Esophagus squamous epithelium (tissue), 5 donors: ENCODE results near the gene ZNF669. TPM values are rescaled to one million over a fixed set of nuclear protein-coding genes. Genes with fewer than 3 reads are reported as not detected.
A peak's percentile ranks its signal among the peaks of the same experiment; 100 is the strongest.

ENCODE experiments used
- DNase-seq: peaks from one replicate; lab custom pipeline; 2025; lab: John Stamatoyannopoulos, UW
- H3K27ac ChIP-seq, 4 donors: fragments of 200-600 bp; sonication (generic); one replicate each; pipeline ENCODE4 v1.5.1; 2016 to 2019; ENCODE audit warnings: mild to moderate bottlenecking in 1 of 4
- H3K27me3 ChIP-seq, 4 donors: fragments of 200-600 bp; sonication (generic); 1 replicate in 3 of 4; 2 replicates in 1 of 4; pipeline versions ENCODE4 v1.5.1 to v1.6.0; 2017 to 2021; ENCODE audit warnings: antibody characterized with exemption in 1 of 4
- H3K36me3 ChIP-seq, 3 donors: fragments of 200-600 bp; sonication (generic); one replicate each; pipeline ENCODE4 v1.5.1; 2016 to 2019
- H3K4me1 ChIP-seq, 3 donors: fragments of 200-600 bp; sonication (generic); one replicate each; pipeline ENCODE4 v1.5.1; 2017 to 2019
- H3K4me3 ChIP-seq, 4 donors: fragments of 200-600 bp; sonication (generic); 1 replicate in 3 of 4; 2 replicates in 1 of 4; pipeline ENCODE4 v1.5.1; 2016 to 2019; ENCODE audit warnings: mild to moderate bottlenecking in 2 of 4, moderate library complexity in 1 of 4
- H3K9me3 ChIP-seq, 3 donors: fragments of 200-600 bp; sonication (generic); one replicate each; pipeline ENCODE4 v1.5.1; 2016 to 2019
- POLR2A ChIP-seq, 4 donors: fragments of 450-650 bp; IDR thresholded peaks; one replicate each; pipeline ENCODE4 v1.6.1; 2017; ENCODE audit warnings: antibody characterized with exemption in 4 of 4, mild to moderate bottlenecking in 4 of 4, moderate library complexity in 3 of 4
- WGBS, 2 donors: methylation state at CpG; one replicate each; pipeline ENCODE4 v1.1.5; 2018; 5-methylcytosine and 5-hydroxymethylcytosine counted together
- intact Hi-C: fragments of 100-400 bp; cut with DNase I; formaldehyde crosslinking; loops from one replicate; pipeline ENCODE4 v1.15.0; 2022
- total RNA-seq, 4 donors: library from RNA; depleted of rRNA; stranded (reverse); fragments of >200 nt; gene quantifications; one replicate each; pipeline ENCODE4 v1.1.0, GENCODE V29; 2016
- TF ChIP-seq, protein P1 (sequence below), 6 experiments: fragments of 450-650 bp in 4 of 6; fragments of 200-600 bp in 2 of 6; sonication (generic) in 2 of 6; IDR thresholded peaks; one replicate each; pipeline ENCODE4 v1.5.1; 2016 to 2019; ENCODE audit warnings: antibody characterized with exemption in 6 of 6, mild to moderate bottlenecking in 4 of 6, moderate library complexity in 4 of 6
- donor health status: DM: yes; HTN: yes; CAD: no.

The ZNF669 gene
- total RNA-seq, 4 donors from 2014 or later: 0.95 to 6.7 (median 3.2) TPM

DNA sequence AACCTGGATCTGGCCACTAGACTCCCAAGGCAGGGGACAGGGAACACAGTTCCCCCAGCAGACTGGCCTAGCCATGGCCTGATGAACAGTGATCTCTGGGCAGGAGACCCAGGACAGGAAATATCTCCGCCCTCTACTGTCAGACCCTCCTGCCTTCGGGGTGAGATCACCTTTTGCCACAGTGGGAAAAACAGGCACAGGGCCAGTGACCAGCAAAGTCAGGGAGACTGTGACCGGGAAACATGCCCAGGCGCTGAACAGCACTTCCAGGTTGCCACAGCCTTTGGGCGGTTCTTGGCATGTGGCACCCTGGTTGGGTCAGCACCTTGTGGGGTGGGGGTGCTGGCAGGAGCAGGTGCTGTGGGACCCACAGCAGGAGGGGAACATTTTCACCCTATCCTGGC lies 8.9 kb upstream of the ZNF669 start:
- Histone ChIP-seq H3K27me3 (peaks cover 0 to 30% (median 0%) of the 10 kb centered on the region in 4 donors), H3K4me3 (no peak overlapping the region), H3K9me3 (no peaks in the 10 kb centered on the region), H3K4me1 (peaks cover 13 to 32% (median 18%) of the 10 kb centered on the region in 3 donors), H3K36me3 (no peaks in the 10 kb centered on the region), H3K27ac (peak overlapping the region in 1 of 4 donors; percentile 14)
- no peak for DNase-seq
- WGBS, 2 donors: 57 to 61% methylated on average over 4 to 5 of the region's 5 CpGs
- TF ChIP-seq, protein P1, sequence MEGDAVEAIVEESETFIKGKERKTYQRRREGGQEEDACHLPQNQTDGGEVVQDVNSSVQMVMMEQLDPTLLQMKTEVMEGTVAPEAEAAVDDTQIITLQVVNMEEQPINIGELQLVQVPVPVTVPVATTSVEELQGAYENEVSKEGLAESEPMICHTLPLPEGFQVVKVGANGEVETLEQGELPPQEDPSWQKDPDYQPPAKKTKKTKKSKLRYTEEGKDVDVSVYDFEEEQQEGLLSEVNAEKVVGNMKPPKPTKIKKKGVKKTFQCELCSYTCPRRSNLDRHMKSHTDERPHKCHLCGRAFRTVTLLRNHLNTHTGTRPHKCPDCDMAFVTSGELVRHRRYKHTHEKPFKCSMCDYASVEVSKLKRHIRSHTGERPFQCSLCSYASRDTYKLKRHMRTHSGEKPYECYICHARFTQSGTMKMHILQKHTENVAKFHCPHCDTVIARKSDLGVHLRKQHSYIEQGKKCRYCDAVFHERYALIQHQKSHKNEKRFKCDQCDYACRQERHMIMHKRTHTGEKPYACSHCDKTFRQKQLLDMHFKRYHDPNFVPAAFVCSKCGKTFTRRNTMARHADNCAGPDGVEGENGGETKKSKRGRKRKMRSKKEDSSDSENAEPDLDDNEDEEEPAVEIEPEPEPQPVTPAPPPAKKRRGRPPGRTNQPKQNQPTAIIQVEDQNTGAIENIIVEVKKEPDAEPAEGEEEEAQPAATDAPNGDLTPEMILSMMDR (IDR thresholded peaks at IDR 0.05): no peak
- TF ChIP-seq POLR2A (IDR thresholded peaks at IDR 0.05): no peak
- intact Hi-C loops: no loop called here

DNA sequence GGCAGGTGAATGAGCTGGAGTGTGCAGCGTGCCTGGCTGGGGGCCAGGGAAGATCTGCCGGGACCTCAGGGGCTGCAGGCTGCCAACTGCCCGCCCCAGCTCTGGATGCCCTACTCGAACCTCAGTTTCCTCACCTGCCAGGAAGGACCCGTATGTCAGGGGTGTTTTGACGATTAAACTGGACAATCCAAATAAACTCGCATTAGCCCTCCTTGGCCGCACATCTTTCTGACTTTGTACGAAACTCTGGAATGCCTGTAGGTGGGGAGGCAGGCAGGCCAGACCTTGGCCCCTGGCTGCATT lies 8.3 kb upstream of the ZNF669 start:
- intact Hi-C loops: no loop called here
- Histone ChIP-seq H3K27me3 (peaks cover 0 to 30% (median 0%) of the 10 kb centered on the region in 4 donors), H3K9me3 (no peaks in the 10 kb centered on the region), H3K36me3 (no peaks in the 10 kb centered on the region), H3K4me3 (peak overlapping the region; percentile 58 to 89 (median 60)), H3K4me1 (peaks cover 13 to 32% (median 18%) of the 10 kb centered on the region in 3 donors), H3K27ac (peak overlapping the region; percentile 67 to 90 (median 79))
- TF ChIP-seq, protein P1 (IDR thresholded peaks at IDR 0.05): no peak
- no peak for TF ChIP-seq POLR2A (IDR thresholded peaks at IDR 0.05)
- no peak for DNase-seq
- 34 to 81% methylated on average over 5 to 9 of the region's 9 CpGs for WGBS, 2 donors

GRCh38 chr1:247111700-247112478 lies 7.7 kb upstream of the ZNF669 start:
- DNase-seq: no peak
- Histone ChIP-seq H3K4me1 (peaks cover 13 to 32% (median 18%) of the 10 kb centered on the region in 3 donors), H3K9me3 (no peaks in the 10 kb centered on the region), H3K4me3 (peak overlapping the region; percentile 58 to 89 (median 60)), H3K27me3 (peaks cover 0 to 30% (median 0%) of the 10 kb centered on the region in 4 donors), H3K36me3 (no peaks in the 10 kb centered on the region), H3K27ac (peak overlapping the region; percentile 67 to 90 (median 79))
- TF ChIP-seq, protein P1 (IDR thresholded peaks at IDR 0.05): no peak
- TF ChIP-seq POLR2A (IDR thresholded peaks at IDR 0.05): peak in 1 of 4 donors; percentile 46
- intact Hi-C loops: no loop called here
- WGBS, 2 donors: 0% methylated on average over 6 of the region's 78 CpGs; no CpG with 5 or more reads in 1 of the 2 donors

- TF ChIP-seq POLR2A (IDR thresholded peaks at IDR 0.05): no peak
- TF ChIP-seq, protein P1 (IDR thresholded peaks at IDR 0.05): no peak
- 0% methylated on average over 1 of the region's 62 CpGs; no CpG with 5 or more reads in 1 of the 2 donors for WGBS, 2 donors
- peak overlapping the region; percentile 67 to 90 (median 79) for H3K27ac ChIP-seq
- intact Hi-C loops: no loop called here
- DNase-seq: no peak
- no peaks in the 10 kb centered on the region for H3K9me3 ChIP-seq
- H3K27me3 ChIP-seq: peaks cover 0 to 30% (median 0%) of the 10 kb centered on the region in 4 donors
- no peaks in the 10 kb centered on the region for H3K36me3 ChIP-seq
- peak overlapping the region; percentile 58 to 89 (median 60) for H3K4me3 ChIP-seq
- H3K4me1 ChIP-seq: peaks cover 13 to 32% (median 18%) of the 10 kb centered on the region in 3 donors
Observed at GRCh38 chr1:247111259-247111699, 7.1 kb upstream of the ZNF669 start.

GRCh38 chr1:247110627-247111258 lies 6.6 kb upstream of the ZNF669 start:
- TF ChIP-seq POLR2A (IDR thresholded peaks at IDR 0.05): no peak
- TF ChIP-seq, protein P1 (IDR thresholded peaks at IDR 0.05): no peak
- intact Hi-C loops: no loop called here
- WGBS, 2 donors: 10 to 14% methylated on average over 27 to 29 of the region's 30 CpGs
- Histone ChIP-seq H3K4me3 (peak overlapping the region; percentile 58 to 89 (median 60)), H3K27me3 (peaks cover 0 to 30% (median 0%) of the 10 kb centered on the region in 4 donors), H3K9me3 (no peaks in the 10 kb centered on the region), H3K4me1 (peaks cover 13 to 32% (median 18%) of the 10 kb centered on the region in 3 donors), H3K36me3 (no peaks in the 10 kb centered on the region), H3K27ac (peak overlapping the region; percentile 67 to 90 (median 79))
- no peak for DNase-seq
